ENCODE results near the gene MED12L. TPM values are rescaled to one million over a fixed set of nuclear protein-coding genes. Genes with fewer than 3 reads are reported as not detected.

MED12L gene
- total and polyA plus RNA-seq, 4 donors: 11.9 to 23.8 (median 12.6) TPM

- H3K4me3 ChIP-seq (ENCODE audit: low read depth, low read length): no peak overlapping the region
- H3K36me3 ChIP-seq (ENCODE audit: control insufficient read depth, insufficient read depth, low read length): no peaks in the 10 kb centered on the region
- no peaks in the 10 kb centered on the region for H3K9me3 ChIP-seq (ENCODE audit: control insufficient read depth, insufficient read depth, low read length)
- H3K27me3 ChIP-seq (ENCODE audit: control insufficient read depth, insufficient read depth, low read length): no peaks in the 10 kb centered on the region
- H3K4me1 ChIP-seq (ENCODE audit: control insufficient read depth, insufficient read depth, low read length): no peaks in the 10 kb centered on the region
- WGBS (ENCODE audit: insufficient coverage): 100% methylated on average over 1 of the region's 4 CpGs
- DNase-seq (ENCODE audit: low read depth in 4 of 6, low spot score in 6 of 6): no peak
- H3K27ac ChIP-seq (ENCODE audit: low read depth, low read length): no peak overlapping the region
These were observed 39.0 kb downstream of the MED12L start for GRCh38 chr3:151124476-151124875.

- DNase-seq (ENCODE audit: low read depth in 4 of 6, low spot score in 6 of 6): no peak
- no peak overlapping the region for H3K27ac ChIP-seq (ENCODE audit: low read depth, low read length)
- no peaks in the 10 kb centered on the region for H3K9me3 ChIP-seq (ENCODE audit: control insufficient read depth, insufficient read depth, low read length)
- no peaks in the 10 kb centered on the region for H3K27me3 ChIP-seq (ENCODE audit: control insufficient read depth, insufficient read depth, low read length)
- H3K4me1 ChIP-seq (ENCODE audit: control insufficient read depth, insufficient read depth, low read length): no peaks in the 10 kb centered on the region
- WGBS (ENCODE audit: insufficient coverage): 94% methylated on average over 6 of the region's 8 CpGs
- no peak overlapping the region for H3K4me3 ChIP-seq (ENCODE audit: low read depth, low read length)
- H3K36me3 ChIP-seq (ENCODE audit: control insufficient read depth, insufficient read depth, low read length): peaks cover 4% of the 10 kb centered on the region
These were observed 45.0 kb downstream of the MED12L start for GRCh38 chr3:151130428-151130827.

- Histone ChIP-seq H3K4me1 (ENCODE audit: control insufficient read depth, insufficient read depth, low read length) (no peaks in the 10 kb centered on the region), H3K27me3 (ENCODE audit: control insufficient read depth, insufficient read depth, low read length) (no peaks in the 10 kb centered on the region), H3K36me3 (ENCODE audit: control insufficient read depth, insufficient read depth, low read length) (peaks cover 4% of the 10 kb centered on the region), H3K4me3 (ENCODE audit: low read depth, low read length) (no peak overlapping the region), H3K9me3 (ENCODE audit: control insufficient read depth, insufficient read depth, low read length) (peaks cover 5% of the 10 kb centered on the region), H3K27ac (ENCODE audit: low read depth, low read length) (no peak overlapping the region)
- WGBS (ENCODE audit: insufficient coverage): 56% methylated on average over 2 of the region's 3 CpGs
- no peak for DNase-seq (ENCODE audit: low read depth in 4 of 6, low spot score in 6 of 6)
These were observed 47.7 kb downstream of the MED12L start for GRCh38 chr3:151133175-151133574.

- no peak for DNase-seq (ENCODE audit: low read depth in 4 of 6, low spot score in 6 of 6)
- no peak overlapping the region for H3K4me3 ChIP-seq (ENCODE audit: low read depth, low read length)
- peaks cover 5% of the 10 kb centered on the region for H3K9me3 ChIP-seq (ENCODE audit: control insufficient read depth, insufficient read depth, low read length)
- 83% methylated on average over 7 of the region's 8 CpGs for WGBS (ENCODE audit: insufficient coverage)
- H3K4me1 ChIP-seq (ENCODE audit: control insufficient read depth, insufficient read depth, low read length): no peaks in the 10 kb centered on the region
- no peak overlapping the region for H3K27ac ChIP-seq (ENCODE audit: low read depth, low read length)
- peaks cover 4% of the 10 kb centered on the region for H3K36me3 ChIP-seq (ENCODE audit: control insufficient read depth, insufficient read depth, low read length)
- no peaks in the 10 kb centered on the region for H3K27me3 ChIP-seq (ENCODE audit: control insufficient read depth, insufficient read depth, low read length)
These were observed 48.5 kb downstream of the MED12L start for GRCh38 chr3:151133917-151134450.

- H3K27ac ChIP-seq (ENCODE audit: low read depth, low read length): no peak overlapping the region
- H3K27me3 ChIP-seq (ENCODE audit: control insufficient read depth, insufficient read depth, low read length): no peaks in the 10 kb centered on the region
- peaks cover 5% of the 10 kb centered on the region for H3K9me3 ChIP-seq (ENCODE audit: control insufficient read depth, insufficient read depth, low read length)
- no peaks in the 10 kb centered on the region for H3K4me1 ChIP-seq (ENCODE audit: control insufficient read depth, insufficient read depth, low read length)
- no peak for DNase-seq (ENCODE audit: low read depth in 4 of 6, low spot score in 6 of 6)
- WGBS (ENCODE audit: insufficient coverage): 82% methylated on average over 3 of the region's 5 CpGs
- no peak overlapping the region for H3K4me3 ChIP-seq (ENCODE audit: low read depth, low read length)
- H3K36me3 ChIP-seq (ENCODE audit: control insufficient read depth, insufficient read depth, low read length): no peaks in the 10 kb centered on the region
These were observed 50.3 kb downstream of the MED12L start for GRCh38 chr3:151135541-151136337.

GRCh38 chr3:151142929-151143328 is 57.5 kb downstream of the MED12L start:
- no peak overlapping the region for H3K27ac ChIP-seq (ENCODE audit: low read depth, low read length)
- H3K4me3 ChIP-seq (ENCODE audit: low read depth, low read length): no peak overlapping the region
- no peaks in the 10 kb centered on the region for H3K36me3 ChIP-seq (ENCODE audit: control insufficient read depth, insufficient read depth, low read length)
- H3K4me1 ChIP-seq (ENCODE audit: control insufficient read depth, insufficient read depth, low read length): peaks cover 7% of the 10 kb centered on the region
- WGBS (ENCODE audit: insufficient coverage): no CpG with 5 or more reads among the region's 5 CpGs
- peak in 1 of 6 donors; percentile 11 for DNase-seq (ENCODE audit: low read depth in 4 of 6, low spot score in 6 of 6)
- no peaks in the 10 kb centered on the region for H3K9me3 ChIP-seq (ENCODE audit: control insufficient read depth, insufficient read depth, low read length)
- H3K27me3 ChIP-seq (ENCODE audit: control insufficient read depth, insufficient read depth, low read length): no peaks in the 10 kb centered on the region

GRCh38 chr3:151144016-151144415 is 58.6 kb downstream of the MED12L start:
- WGBS (ENCODE audit: insufficient coverage): 88% methylated on average over 4 of the region's 4 CpGs
- Histone ChIP-seq H3K9me3 (ENCODE audit: control insufficient read depth, insufficient read depth, low read length) (no peaks in the 10 kb centered on the region), H3K27me3 (ENCODE audit: control insufficient read depth, insufficient read depth, low read length) (no peaks in the 10 kb centered on the region), H3K4me3 (ENCODE audit: low read depth, low read length) (no peak overlapping the region), H3K4me1 (ENCODE audit: control insufficient read depth, insufficient read depth, low read length) (peaks cover 7% of the 10 kb centered on the region), H3K27ac (ENCODE audit: low read depth, low read length) (no peak overlapping the region), H3K36me3 (ENCODE audit: control insufficient read depth, insufficient read depth, low read length) (no peaks in the 10 kb centered on the region)
- no peak for DNase-seq (ENCODE audit: low read depth in 4 of 6, low spot score in 6 of 6)

GRCh38 chr3:151144760-151145159 is 59.3 kb downstream of the MED12L start:
- Histone ChIP-seq H3K27ac (ENCODE audit: low read depth, low read length) (no peak overlapping the region), H3K9me3 (ENCODE audit: control insufficient read depth, insufficient read depth, low read length) (no peaks in the 10 kb centered on the region), H3K4me1 (ENCODE audit: control insufficient read depth, insufficient read depth, low read length) (peaks cover 7% of the 10 kb centered on the region), H3K27me3 (ENCODE audit: control insufficient read depth, insufficient read depth, low read length) (no peaks in the 10 kb centered on the region), H3K4me3 (ENCODE audit: low read depth, low read length) (no peak overlapping the region), H3K36me3 (ENCODE audit: control insufficient read depth, insufficient read depth, low read length) (no peaks in the 10 kb centered on the region)
- 96% methylated on average over 4 of the region's 5 CpGs for WGBS (ENCODE audit: insufficient coverage)
- no peak for DNase-seq (ENCODE audit: low read depth in 4 of 6, low spot score in 6 of 6)

- 87% methylated on average over 3 of the region's 6 CpGs for WGBS (ENCODE audit: insufficient coverage)
- Histone ChIP-seq H3K4me1 (ENCODE audit: control insufficient read depth, insufficient read depth, low read length) (peaks cover 7% of the 10 kb centered on the region), H3K36me3 (ENCODE audit: control insufficient read depth, insufficient read depth, low read length) (no peaks in the 10 kb centered on the region), H3K27ac (ENCODE audit: low read depth, low read length) (no peak overlapping the region), H3K9me3 (ENCODE audit: control insufficient read depth, insufficient read depth, low read length) (no peaks in the 10 kb centered on the region), H3K27me3 (ENCODE audit: control insufficient read depth, insufficient read depth, low read length) (no peaks in the 10 kb centered on the region), H3K4me3 (ENCODE audit: low read depth, low read length) (no peak overlapping the region)
- no peak for DNase-seq (ENCODE audit: low read depth in 4 of 6, low spot score in 6 of 6)
These were observed 60.2 kb downstream of the MED12L start for GRCh38 chr3:151145713-151146070.
